H1 (cell line): ENCODE data around the gene SLC25A17. TPM values are rescaled to one million over a fixed set of nuclear protein-coding genes. Genes with fewer than 3 reads are reported as not detected.

Experiments used
- CTCF ChIA-PET: fragments of 300-600 bp; sonication (Branson Sonifier 250); formaldehyde crosslinking; loops from one replicate; lab custom pipeline; 2021; ENCODE audit not compliant: partially characterized antibody; lab: Charles Lee
- POLR2A ChIA-PET: fragments of 300-600 bp; sonication (Branson Sonifier 250); formaldehyde crosslinking; loops from one replicate; lab custom pipeline; 2021; ENCODE audit warnings: inconsistent platforms; ENCODE audit not compliant: partially characterized antibody; lab: Charles Lee
- DNase-seq, 2 experiments: peaks; one replicate each; pipeline versions ENCODE4 v3.0.0 to v3.0.0-alpha.2; 2010 to 2022; ENCODE audit warnings: low spot score in 2 of 2, low read depth in 1 of 2, mixed read lengths in 1 of 2
- FAIRE-seq: peaks from 2 replicates; lab custom pipeline; 2011; peaks lifted over from hg19 to GRCh38; lab: Jason Lieb, UNC
- H2AFZ ChIP-seq: 2 replicates; pipeline ENCODE4 v1.8.1; 2012; ENCODE audit warnings: low read length, inconsistent platforms
- H2AK5ac ChIP-seq: 2 replicates; pipeline ENCODE4 v1.6.1; 2013; ENCODE audit warnings: low read depth, low read length
- H2BK120ac ChIP-seq: replicated peaks from 2 replicates; pipeline ENCODE3; 2013; ENCODE audit warnings: low read depth, low read length, inconsistent platforms
- H2BK12ac ChIP-seq: 2 replicates; pipeline ENCODE4 v1.6.1; 2013; ENCODE audit warnings: low read depth, low read length
- H2BK15ac ChIP-seq: 2 replicates; pipeline ENCODE4 v1.6.1; 2013; ENCODE audit warnings: low read length
- H2BK20ac ChIP-seq: 2 replicates; pipeline ENCODE4 v1.6.1; 2013; ENCODE audit warnings: low read length
- H2BK5ac ChIP-seq: 2 replicates; pipeline ENCODE4 v1.6.1; 2013; ENCODE audit warnings: low read depth, low read length
- H3K14ac ChIP-seq: 2 replicates; pipeline ENCODE4 v1.6.1; 2013; ENCODE audit warnings: inconsistent platforms; ENCODE audit not compliant: insufficient read length
- H3K18ac ChIP-seq: 2 replicates; pipeline ENCODE4 v1.6.1; 2013; ENCODE audit warnings: low read length; ENCODE audit errors: extremely low read depth
- H3K23ac ChIP-seq: 2 replicates; pipeline ENCODE4 v1.6.1; 2013; ENCODE audit warnings: inconsistent platforms; ENCODE audit not compliant: insufficient read length
- H3K23me2 ChIP-seq: 2 replicates; pipeline ENCODE4 v1.6.1; 2013; ENCODE audit warnings: low read depth, low read length
- H3K27ac ChIP-seq: 2 replicates; pipeline ENCODE4 v1.6.1; 2011; ENCODE audit warnings: low read depth, low read length, inconsistent platforms
- H3K27me3 ChIP-seq, 4 experiments: replicated peaks in 1 of 4; 1 replicate in 1 of 4; 2 replicates in 3 of 4; pipeline versions ENCODE4 v1.6.1 to v1.8.1; 2011 to 2013; ENCODE audit warnings: low read length in 3 of 4, mild to moderate bottlenecking in 3 of 4, inconsistent platforms in 2 of 4, mixed read lengths in 2 of 4, moderate library complexity in 1 of 4; ENCODE audit not compliant: control insufficient read depth in 3 of 4, insufficient read depth in 3 of 4; ENCODE audit errors: extremely low read depth in 1 of 4
- H3K36me3 ChIP-seq, 4 experiments: 2 replicates each; pipeline versions ENCODE4 v1.6.1 to v1.8.1; 2011 to 2013; ENCODE audit warnings: mild to moderate bottlenecking in 4 of 4, low read length in 3 of 4, moderate library complexity in 2 of 4, control low read depth in 1 of 4, inconsistent platforms in 1 of 4; ENCODE audit not compliant: insufficient read depth in 4 of 4, control insufficient read depth in 2 of 4
- H3K4ac ChIP-seq: replicated peaks from 2 replicates; pipeline ENCODE3; 2013; ENCODE audit warnings: low read length, low read depth, mixed read lengths, inconsistent platforms; ENCODE audit not compliant: insufficient read length
- H3K4me1 ChIP-seq, 4 experiments: replicated peaks in 1 of 4; 1 replicate in 1 of 4; 2 replicates in 3 of 4; pipeline versions ENCODE4 v1.6.1 to v1.8.1; 2011 to 2013; ENCODE audit warnings: low read length in 3 of 4, inconsistent platforms in 2 of 4, mixed read lengths in 1 of 4; ENCODE audit not compliant: insufficient read depth in 4 of 4, control insufficient read depth in 3 of 4
- H3K4me2 ChIP-seq, 2 experiments: 2 replicates each; pipeline versions ENCODE4 v1.6.1 to v1.8.1; 2011 to 2013; ENCODE audit warnings: low read depth in 2 of 2, low read length in 2 of 2, control low read depth in 1 of 2, inconsistent platforms in 1 of 2, mild to moderate bottlenecking in 1 of 2; ENCODE audit not compliant: insufficient read depth in 1 of 2
- H3K4me3 ChIP-seq, 4 experiments: fragments of 200-600, 300-600 bp in 1 of 4; sonication (generic), shearing (Covaris generic), sonication (Bioruptor Twin) in 1 of 4; 2 replicates each; pipeline versions ENCODE4 v1.5.1 to v1.8.1; 2011 to 2016; ENCODE audit warnings: low read length in 4 of 4, low read depth in 3 of 4, control low read depth in 2 of 4, inconsistent platforms in 2 of 4, mild to moderate bottlenecking in 2 of 4, mixed read lengths in 1 of 4, moderate library complexity in 1 of 4; ENCODE audit not compliant: insufficient read depth in 2 of 4; ENCODE audit errors: extremely low read depth in 1 of 4
- H3K56ac ChIP-seq: replicated peaks from 2 replicates; pipeline ENCODE3; 2013; ENCODE audit warnings: low read depth, mild to moderate bottlenecking, mixed read lengths, low read length, inconsistent platforms; ENCODE audit not compliant: insufficient read length
- H3K79me1 ChIP-seq: 2 replicates; pipeline ENCODE4 v1.6.1; 2013; ENCODE audit warnings: low read depth, low read length, control low read depth
- H3K79me2 ChIP-seq, 2 experiments: 2 replicates each; pipeline versions ENCODE4 v1.6.1 to v1.8.1; 2012 to 2013; ENCODE audit warnings: low read length in 2 of 2, mild to moderate bottlenecking in 2 of 2, inconsistent platforms in 1 of 2; ENCODE audit not compliant: insufficient read depth in 2 of 2, control insufficient read depth in 1 of 2
- H3K9ac ChIP-seq, 4 experiments: replicated peaks in 1 of 4; 1 replicate in 1 of 4; 2 replicates in 3 of 4; pipeline versions ENCODE4 v1.6.1 to v1.8.1; 2011 to 2013; ENCODE audit warnings: low read depth in 3 of 4, low read length in 3 of 4, control low read depth in 2 of 4, mild to moderate bottlenecking in 2 of 4, moderate library complexity in 2 of 4, inconsistent platforms in 1 of 4; ENCODE audit errors: extremely low read depth in 1 of 4
- H3K9me3 ChIP-seq, 2 experiments: 2 replicates each; pipeline versions ENCODE4 v1.6.1 to v1.8.1; 2012 to 2013; ENCODE audit warnings: mild to moderate bottlenecking in 2 of 2, moderate library complexity in 2 of 2, control low read depth in 1 of 2, inconsistent platforms in 1 of 2, low read depth in 1 of 2, low read length in 1 of 2, mixed read lengths in 1 of 2; ENCODE audit not compliant: insufficient read depth in 2 of 2
- H4K20me1 ChIP-seq, 2 experiments: replicated peaks in 1 of 2; 2 replicates each; pipeline versions ENCODE3 to v1.8.1; 2011 to 2013; ENCODE audit warnings: inconsistent platforms in 2 of 2, low read length in 2 of 2, mild to moderate bottlenecking in 1 of 2; ENCODE audit not compliant: insufficient read depth in 2 of 2, control insufficient read depth in 1 of 2
- H4K5ac ChIP-seq: 2 replicates; pipeline ENCODE4 v1.6.1; 2013; ENCODE audit warnings: low read length, low read depth, mixed read lengths, inconsistent platforms; ENCODE audit not compliant: insufficient read length
- H4K8ac ChIP-seq: 2 replicates; pipeline ENCODE4 v1.8.0; 2013; ENCODE audit warnings: mild to moderate bottlenecking, moderate library complexity, low read length, inconsistent platforms; ENCODE audit not compliant: insufficient read depth; ENCODE audit errors: extremely low read depth
- H4K91ac ChIP-seq: replicated peaks from 2 replicates; pipeline ENCODE3; 2013; ENCODE audit warnings: low read length, mixed read lengths, inconsistent platforms; ENCODE audit not compliant: insufficient read length
- MAFK ChIP-seq: IDR thresholded peaks from 2 replicates; pipeline ENCODE4 v1.6.1; 2012; ENCODE audit warnings: low read depth, mild to moderate bottlenecking, improper control_type of control experiment, low read length
- SP2 ChIP-seq: IDR thresholded peaks from 2 replicates; pipeline ENCODE4 v1.6.1; 2012; ENCODE audit warnings: mild to moderate bottlenecking, low read length, inconsistent platforms
- WGBS, 2 experiments: shearing (Covaris generic) in 1 of 2; methylation state at CpG; one replicate each; pipeline versions ENCODE4 v1.1.6 to v1.1.7; 2013 to 2015; ENCODE audit warnings: low lambda C conversion rate in 2 of 2, mixed read lengths in 2 of 2, inconsistent platforms in 1 of 2, low coverage in 1 of 2, missing lambda C conversion rate in 1 of 2; ENCODE audit not compliant: insufficient replicate concordance in 2 of 2, insufficient coverage in 1 of 2, insufficient read length in 1 of 2; ENCODE audit errors: extremely low coverage in 1 of 2, missing lambda C conversion rate in 1 of 2; 5-methylcytosine and 5-hydroxymethylcytosine counted together
- polyA plus RNA-seq, 7 experiments: library from polyadenylated mRNA; depleted of rRNA in 3 of 7; stranded (reverse) in 5 of 7; unstranded in 2 of 7; fragments of >200 nt in 5 of 7; fragments of 200-250 nt in 2 of 7; gene quantifications; 1 replicate in 5 of 7; 2 replicates in 1 of 7; 4 replicates in 1 of 7; pipeline versions ENCODE4 v1.2.1 to v1.2.3, GENCODE V29; 2011 to 2013; ENCODE audit warnings: missing spikeins in 2 of 7, mixed read lengths in 2 of 7
- total RNA-seq: library from RNA; stranded (reverse); fragmentation: NEBNext Ultra II Directional; extraction: Animal tissue kit (Norgen Biotek cat#: 25700); gene quantifications from 2 replicates; pipeline ENCODE4 v1.2.1, GENCODE V29; 2021

Gene SLC25A17
- total and polyA plus RNA-seq, 2 of the 8 experiments (the other 6 are each of a cell fraction or from before 2014, with no cell fraction given) = 17.9 to 40.4 TPM

DNA sequence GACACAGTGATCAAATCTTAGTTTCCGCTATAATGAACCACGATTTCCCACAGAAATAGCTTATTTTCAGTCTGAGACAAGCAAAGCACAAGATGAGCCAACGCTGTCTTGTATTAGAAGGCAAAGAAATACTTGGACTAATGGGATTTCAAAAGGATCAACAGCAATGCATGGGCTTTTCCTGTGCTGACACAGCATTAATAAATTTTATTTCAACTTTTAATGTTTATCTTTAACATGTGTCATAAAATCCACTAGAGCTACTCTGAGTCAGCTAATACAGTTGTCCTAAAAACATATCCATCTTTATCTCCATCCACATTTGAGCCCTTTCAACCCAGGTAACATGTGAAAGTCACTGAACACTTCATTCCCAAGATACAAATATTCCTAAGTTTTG lies 15.5 kb upstream of the SLC25A17 start:
- no peak overlapping the region for H3K4ac ChIP-seq
- no peak overlapping the region for H2BK15ac ChIP-seq
- H2BK120ac ChIP-seq = no peak overlapping the region
- no peak overlapping the region for H3K9ac ChIP-seq
- ChIA-PET POLR2A (interaction anchor here (1.0 to 1.3 kb wide), 3 partner anchors 21 to 26 kb away, joined by 3 to 6 read pairs (median 3); partner anchors contain the start of gene XPNPEP3), CTCF (interaction anchor here (0.6 kb wide), 1 partner anchor 46 kb away, joined by 3 read pairs; no protein-coding TSS in a partner anchor)
- no peak overlapping the region for H2BK12ac ChIP-seq
- H3K4me1 ChIP-seq = no peaks in the 10 kb centered on the region
- no peak overlapping the region for H4K91ac ChIP-seq
- no peaks in the 10 kb centered on the region for H3K27me3 ChIP-seq
- H3K4me3 ChIP-seq = no peak overlapping the region
- no peaks in the 10 kb centered on the region for H3K79me1 ChIP-seq
- H3K27ac ChIP-seq = no peak overlapping the region
- H3K79me2 ChIP-seq = peaks cover 0 to 22% of the 10 kb centered on the region in 2 experiments; a peak in 2 of 4 replicates
- no peak for DNase-seq
- H3K18ac ChIP-seq = no peak overlapping the region
- H3K23me2 ChIP-seq = no peaks in the 10 kb centered on the region
- no peak for TF ChIP-seq SP2
- peak; percentile 7; the same call in 1 of the 2 replicates for TF ChIP-seq MAFK
- TF ChIP-seq, all 59 proteins: peak for 1
- Histone ChIP-seq H4K20me1 (peaks cover 0 to 11% of the 10 kb centered on the region in 2 experiments), H3K36me3 (peaks cover 13 to 84% (median 44%) of the 10 kb centered on the region in 4 experiments), H2BK20ac (no peak overlapping the region), H2BK5ac (no peak overlapping the region), H2AK5ac (no peak overlapping the region), H3K56ac (no peak overlapping the region), H2AFZ (no peak overlapping the region), H3K4me2 (no peak overlapping the region), H3K14ac (no peak overlapping the region), H4K5ac (no peak overlapping the region), H3K9me3 (no peaks in the 10 kb centered on the region), H3K23ac (no peak overlapping the region), H4K8ac (no peak overlapping the region)
- WGBS, 2 experiments = 95% methylated on average over 3 of the region's 3 CpGs; no CpG with 5 or more reads in 1 of the 2 experiments
- no peak for FAIRE-seq
